ENCODE data around the gene PLEKHO2. TPM values are rescaled to one million over a fixed set of nuclear protein-coding genes. Genes with fewer than 3 reads are reported as not detected.

The PLEKHO2 gene
- total and polyA plus RNA-seq, 2 of the 13 experiments (the other 11 are each of a cell fraction or from before 2014, with no cell fraction given), result 3.8 to 4.8 TPM

DNA sequence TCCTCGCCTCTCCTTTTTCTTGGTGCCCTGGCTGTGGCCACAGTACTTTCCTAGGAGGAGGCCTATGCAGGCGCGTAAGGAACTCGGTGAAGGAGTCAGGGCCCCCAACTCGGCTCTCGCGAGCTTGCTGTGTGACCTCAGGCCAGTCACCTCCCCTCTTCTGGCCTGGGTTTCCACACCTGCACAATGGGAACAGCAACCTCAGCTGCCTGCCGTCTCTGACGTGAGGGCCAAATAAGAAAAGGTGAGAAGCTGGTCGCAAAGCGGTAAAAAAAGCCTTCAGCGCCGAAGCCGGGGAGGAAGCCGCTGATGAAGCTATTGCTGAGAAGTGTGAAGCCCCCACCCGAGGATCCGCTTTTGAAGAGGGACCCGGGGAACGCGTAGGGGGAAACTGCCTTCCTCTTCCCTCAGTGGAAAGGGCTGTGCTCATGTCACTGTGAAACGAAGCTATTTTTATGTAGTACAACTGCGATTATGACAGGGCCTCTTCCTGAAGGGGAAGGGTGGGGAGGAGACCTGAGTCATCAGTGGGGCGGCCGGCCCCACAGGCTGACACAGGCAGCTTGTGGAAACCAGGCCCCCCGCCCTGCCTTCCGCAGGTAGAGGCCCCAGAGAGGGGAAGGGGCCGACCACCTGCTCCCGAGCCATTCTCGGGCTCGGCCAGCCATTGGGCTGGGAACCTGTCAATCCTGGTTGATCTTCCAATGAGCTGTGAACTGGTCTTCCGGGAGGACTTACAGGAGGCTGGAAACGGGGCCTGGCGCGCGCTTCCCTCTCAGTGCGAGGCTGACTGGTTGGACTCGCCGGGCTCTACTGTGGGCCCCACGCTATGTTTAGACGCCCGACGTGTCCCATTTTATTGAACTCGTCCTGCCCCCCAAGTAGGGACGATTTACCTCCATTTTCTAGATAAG is 52.0 kb downstream of the PLEKHO2 start (continued):
- TF ChIP-seq NCOA2 (CRISPR knock-in tag; IDR thresholded peaks at IDR 0.05) (0 out of 2 replicates have a peak, but pooled peaks have one; percentile 15), ZNF282 (IDR thresholded peaks at IDR 0.05; ENCODE audit: partially characterized antibody) (no peak), ZZZ3 (CRISPR knock-in tag; IDR thresholded peaks at IDR 0.05; ENCODE audit: borderline replicate concordance) (no peak), HOXA3 (CRISPR knock-in tag; IDR thresholded peaks at IDR 0.05) (peak; percentile 30; the same call in 1 of the 2 replicates), ZNF564 (CRISPR knock-in tag; IDR thresholded peaks at IDR 0.05) (no peak), ELF1 (CRISPR knock-in tag; IDR thresholded peaks at IDR 0.05) (peak; percentile 85), ZNF790 (CRISPR knock-in tag; IDR thresholded peaks at IDR 0.05; ENCODE audit: borderline replicate concordance) (no peak), ZMYM4 (CRISPR knock-in tag; IDR thresholded peaks at IDR 0.05) (peak; percentile 60), KLF13 (CRISPR knock-in tag; IDR thresholded peaks at IDR 0.05) (no peak), MAZ (IDR thresholded peaks at IDR 0.05; ENCODE audit: borderline replicate concordance, low read depth, low read length) (no peak), MAZ (CRISPR knock-in tag; IDR thresholded peaks at IDR 0.05; ENCODE audit: low read depth) (0 out of 2 replicates have a peak, but pooled peaks have one; percentile 25)
- TF ChIP-seq, protein P1, sequence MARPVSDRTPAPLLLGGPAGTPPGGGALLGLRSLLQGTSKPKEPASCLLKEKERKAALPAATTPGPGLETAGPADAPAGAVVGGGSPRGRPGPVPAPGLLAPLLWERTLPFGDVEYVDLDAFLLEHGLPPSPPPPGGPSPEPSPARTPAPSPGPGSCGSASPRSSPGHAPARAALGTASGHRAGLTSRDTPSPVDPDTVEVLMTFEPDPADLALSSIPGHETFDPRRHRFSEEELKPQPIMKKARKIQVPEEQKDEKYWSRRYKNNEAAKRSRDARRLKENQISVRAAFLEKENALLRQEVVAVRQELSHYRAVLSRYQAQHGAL (CRISPR knock-in tag; IDR thresholded peaks at IDR 0.05; ENCODE audit: not compliant biosample characterization), result no peak
- TF ChIP-seq, protein P2, sequence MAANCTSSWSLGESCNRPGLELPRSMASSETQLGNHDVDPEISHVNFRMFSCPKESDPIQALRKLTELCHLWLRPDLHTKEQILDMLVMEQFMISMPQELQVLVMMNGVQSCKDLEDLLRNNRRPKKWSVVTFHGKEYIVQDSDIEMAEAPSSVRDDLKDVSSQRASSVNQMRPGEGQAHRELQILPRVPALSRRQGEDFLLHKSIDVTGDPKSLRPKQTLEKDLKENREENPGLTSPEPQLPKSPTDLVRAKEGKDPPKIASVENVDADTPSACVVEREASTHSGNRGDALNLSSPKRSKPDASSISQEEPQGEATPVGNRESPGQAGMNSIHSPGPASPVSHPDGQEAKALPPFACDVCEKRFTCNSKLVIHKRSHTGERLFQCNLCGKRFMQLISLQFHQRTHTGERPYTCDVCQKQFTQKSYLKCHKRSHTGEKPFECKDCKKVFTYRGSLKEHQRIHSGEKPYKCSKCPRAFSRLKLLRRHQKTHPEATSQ (CRISPR knock-in tag; IDR thresholded peaks at IDR 0.05; ENCODE audit: borderline replicate concordance), result no peak
- TF ChIP-seq, protein P3, sequence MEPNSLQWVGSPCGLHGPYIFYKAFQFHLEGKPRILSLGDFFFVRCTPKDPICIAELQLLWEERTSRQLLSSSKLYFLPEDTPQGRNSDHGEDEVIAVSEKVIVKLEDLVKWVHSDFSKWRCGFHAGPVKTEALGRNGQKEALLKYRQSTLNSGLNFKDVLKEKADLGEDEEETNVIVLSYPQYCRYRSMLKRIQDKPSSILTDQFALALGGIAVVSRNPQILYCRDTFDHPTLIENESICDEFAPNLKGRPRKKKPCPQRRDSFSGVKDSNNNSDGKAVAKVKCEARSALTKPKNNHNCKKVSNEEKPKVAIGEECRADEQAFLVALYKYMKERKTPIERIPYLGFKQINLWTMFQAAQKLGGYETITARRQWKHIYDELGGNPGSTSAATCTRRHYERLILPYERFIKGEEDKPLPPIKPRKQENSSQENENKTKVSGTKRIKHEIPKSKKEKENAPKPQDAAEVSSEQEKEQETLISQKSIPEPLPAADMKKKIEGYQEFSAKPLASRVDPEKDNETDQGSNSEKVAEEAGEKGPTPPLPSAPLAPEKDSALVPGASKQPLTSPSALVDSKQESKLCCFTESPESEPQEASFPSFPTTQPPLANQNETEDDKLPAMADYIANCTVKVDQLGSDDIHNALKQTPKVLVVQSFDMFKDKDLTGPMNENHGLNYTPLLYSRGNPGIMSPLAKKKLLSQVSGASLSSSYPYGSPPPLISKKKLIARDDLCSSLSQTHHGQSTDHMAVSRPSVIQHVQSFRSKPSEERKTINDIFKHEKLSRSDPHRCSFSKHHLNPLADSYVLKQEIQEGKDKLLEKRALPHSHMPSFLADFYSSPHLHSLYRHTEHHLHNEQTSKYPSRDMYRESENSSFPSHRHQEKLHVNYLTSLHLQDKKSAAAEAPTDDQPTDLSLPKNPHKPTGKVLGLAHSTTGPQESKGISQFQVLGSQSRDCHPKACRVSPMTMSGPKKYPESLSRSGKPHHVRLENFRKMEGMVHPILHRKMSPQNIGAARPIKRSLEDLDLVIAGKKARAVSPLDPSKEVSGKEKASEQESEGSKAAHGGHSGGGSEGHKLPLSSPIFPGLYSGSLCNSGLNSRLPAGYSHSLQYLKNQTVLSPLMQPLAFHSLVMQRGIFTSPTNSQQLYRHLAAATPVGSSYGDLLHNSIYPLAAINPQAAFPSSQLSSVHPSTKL (CRISPR knock-in tag; IDR thresholded peaks at IDR 0.05), result peak; percentile 40; the same call in 1 of the 2 replicates
- TF ChIP-seq, protein P4, sequence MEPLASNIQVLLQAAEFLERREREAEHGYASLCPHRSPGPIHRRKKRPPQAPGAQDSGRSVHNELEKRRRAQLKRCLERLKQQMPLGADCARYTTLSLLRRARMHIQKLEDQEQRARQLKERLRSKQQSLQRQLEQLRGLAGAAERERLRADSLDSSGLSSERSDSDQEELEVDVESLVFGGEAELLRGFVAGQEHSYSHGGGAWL (CRISPR knock-in tag; IDR thresholded peaks at IDR 0.05), result 0 out of 2 replicates have a peak, but pooled peaks have one; percentile 11
- TF ChIP-seq, protein P5, sequence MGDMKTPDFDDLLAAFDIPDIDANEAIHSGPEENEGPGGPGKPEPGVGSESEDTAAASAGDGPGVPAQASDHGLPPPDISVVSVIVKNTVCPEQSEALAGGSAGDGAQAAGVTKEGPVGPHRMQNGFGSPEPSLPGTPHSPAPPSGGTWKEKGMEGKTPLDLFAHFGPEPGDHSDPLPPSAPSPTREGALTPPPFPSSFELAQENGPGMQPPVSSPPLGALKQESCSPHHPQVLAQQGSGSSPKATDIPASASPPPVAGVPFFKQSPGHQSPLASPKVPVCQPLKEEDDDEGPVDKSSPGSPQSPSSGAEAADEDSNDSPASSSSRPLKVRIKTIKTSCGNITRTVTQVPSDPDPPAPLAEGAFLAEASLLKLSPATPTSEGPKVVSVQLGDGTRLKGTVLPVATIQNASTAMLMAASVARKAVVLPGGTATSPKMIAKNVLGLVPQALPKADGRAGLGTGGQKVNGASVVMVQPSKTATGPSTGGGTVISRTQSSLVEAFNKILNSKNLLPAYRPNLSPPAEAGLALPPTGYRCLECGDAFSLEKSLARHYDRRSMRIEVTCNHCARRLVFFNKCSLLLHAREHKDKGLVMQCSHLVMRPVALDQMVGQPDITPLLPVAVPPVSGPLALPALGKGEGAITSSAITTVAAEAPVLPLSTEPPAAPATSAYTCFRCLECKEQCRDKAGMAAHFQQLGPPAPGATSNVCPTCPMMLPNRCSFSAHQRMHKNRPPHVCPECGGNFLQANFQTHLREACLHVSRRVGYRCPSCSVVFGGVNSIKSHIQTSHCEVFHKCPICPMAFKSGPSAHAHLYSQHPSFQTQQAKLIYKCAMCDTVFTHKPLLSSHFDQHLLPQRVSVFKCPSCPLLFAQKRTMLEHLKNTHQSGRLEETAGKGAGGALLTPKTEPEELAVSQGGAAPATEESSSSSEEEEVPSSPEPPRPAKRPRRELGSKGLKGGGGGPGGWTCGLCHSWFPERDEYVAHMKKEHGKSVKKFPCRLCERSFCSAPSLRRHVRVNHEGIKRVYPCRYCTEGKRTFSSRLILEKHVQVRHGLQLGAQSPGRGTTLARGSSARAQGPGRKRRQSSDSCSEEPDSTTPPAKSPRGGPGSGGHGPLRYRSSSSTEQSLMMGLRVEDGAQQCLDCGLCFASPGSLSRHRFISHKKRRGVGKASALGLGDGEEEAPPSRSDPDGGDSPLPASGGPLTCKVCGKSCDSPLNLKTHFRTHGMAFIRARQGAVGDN (CRISPR knock-in tag; IDR thresholded peaks at IDR 0.05), result peak; percentile 73
